NCI-H2171 treated with DMSO at 0.1 percent for 48 hours (cell line): ENCODE results near the gene OTOP2.
"Not testable (repeated sequence)": the region's sequence is repeated elsewhere in the genome, so short reads cannot be mapped to it uniquely, and the experiment has no call there.

ENCODE experiments used
- DNase-seq: peaks from one replicate; lab custom pipeline; 2025; lab: John Stamatoyannopoulos, UW

OTOP2 gene

DNA sequence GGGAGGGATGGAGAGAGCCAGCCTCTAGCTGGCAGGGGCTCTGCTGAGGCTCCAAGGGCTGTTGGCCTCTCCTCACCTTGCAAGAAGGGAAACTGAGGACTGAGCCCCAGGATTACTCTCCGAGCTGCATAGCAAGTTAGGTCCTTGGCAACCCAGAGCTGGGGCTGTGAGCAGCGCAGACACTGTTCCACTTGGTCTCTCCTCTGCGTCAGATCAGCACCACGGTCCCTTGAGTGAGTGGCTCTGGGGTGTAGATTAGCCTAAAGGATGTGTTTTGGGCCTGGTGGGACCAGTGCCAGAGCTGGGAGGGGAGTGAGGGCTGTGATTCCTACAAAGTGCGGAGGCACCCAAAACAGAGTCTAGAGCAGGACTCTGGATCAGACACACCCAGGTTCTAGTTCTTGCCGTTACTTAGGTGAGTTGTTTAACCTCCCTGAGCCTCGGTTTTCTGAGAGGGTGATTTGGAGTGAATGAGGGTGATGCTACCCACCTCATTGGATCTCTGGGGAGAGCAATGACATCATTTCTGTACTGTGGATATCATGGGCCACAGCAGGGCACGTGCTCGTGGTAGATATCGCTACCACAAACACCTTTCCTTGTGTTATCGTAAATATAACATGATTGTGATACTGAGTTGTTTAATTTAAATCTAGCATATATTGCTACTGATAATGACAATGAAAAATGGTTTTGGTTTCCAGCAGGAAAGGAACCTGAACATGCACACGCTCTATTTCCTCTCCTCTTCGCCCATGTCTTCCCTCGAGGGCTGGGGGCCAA is 22.5 kb upstream of the OTOP2 start:
- no peak for DNase-seq

DNA sequence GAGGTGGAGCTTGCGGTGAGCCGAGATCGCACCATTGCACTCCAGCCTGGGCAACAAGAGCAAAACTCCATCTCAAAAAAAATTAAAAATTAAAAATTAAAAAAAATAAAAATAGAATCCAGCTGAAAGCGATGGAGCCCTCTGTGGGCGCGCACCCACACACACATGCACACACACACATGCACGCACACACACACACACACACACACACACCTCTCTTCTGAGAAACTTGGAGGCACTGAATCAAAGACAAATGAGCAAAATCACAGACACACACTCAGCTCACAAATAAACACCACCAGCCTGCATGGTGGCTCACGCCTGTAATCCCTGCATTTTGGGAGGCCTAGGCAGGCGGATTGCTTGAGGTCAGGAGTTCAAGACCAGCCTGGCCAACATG is 21.0 kb upstream of the OTOP2 start:
- no peak for DNase-seq

DNA sequence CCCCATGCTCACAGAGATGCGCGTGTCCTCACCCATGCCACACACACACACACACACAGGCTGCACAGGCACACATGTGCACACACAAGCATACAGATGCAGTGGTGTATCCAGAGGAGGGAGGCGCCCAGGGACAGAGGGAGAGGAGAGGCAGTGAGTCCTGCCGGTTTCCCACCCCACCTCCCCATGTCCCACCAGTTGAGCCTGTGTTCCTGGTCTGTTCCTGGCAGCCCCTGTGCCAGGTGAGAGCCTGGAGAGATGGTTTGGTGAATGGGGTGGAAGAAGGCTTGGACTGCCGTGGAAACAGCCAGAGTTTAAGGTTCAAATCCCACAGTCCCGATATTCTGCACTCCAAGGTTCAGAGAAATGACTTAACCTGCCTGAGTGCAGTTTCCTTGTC is 20.4 kb upstream of the OTOP2 start:
- no peak for DNase-seq

DNA sequence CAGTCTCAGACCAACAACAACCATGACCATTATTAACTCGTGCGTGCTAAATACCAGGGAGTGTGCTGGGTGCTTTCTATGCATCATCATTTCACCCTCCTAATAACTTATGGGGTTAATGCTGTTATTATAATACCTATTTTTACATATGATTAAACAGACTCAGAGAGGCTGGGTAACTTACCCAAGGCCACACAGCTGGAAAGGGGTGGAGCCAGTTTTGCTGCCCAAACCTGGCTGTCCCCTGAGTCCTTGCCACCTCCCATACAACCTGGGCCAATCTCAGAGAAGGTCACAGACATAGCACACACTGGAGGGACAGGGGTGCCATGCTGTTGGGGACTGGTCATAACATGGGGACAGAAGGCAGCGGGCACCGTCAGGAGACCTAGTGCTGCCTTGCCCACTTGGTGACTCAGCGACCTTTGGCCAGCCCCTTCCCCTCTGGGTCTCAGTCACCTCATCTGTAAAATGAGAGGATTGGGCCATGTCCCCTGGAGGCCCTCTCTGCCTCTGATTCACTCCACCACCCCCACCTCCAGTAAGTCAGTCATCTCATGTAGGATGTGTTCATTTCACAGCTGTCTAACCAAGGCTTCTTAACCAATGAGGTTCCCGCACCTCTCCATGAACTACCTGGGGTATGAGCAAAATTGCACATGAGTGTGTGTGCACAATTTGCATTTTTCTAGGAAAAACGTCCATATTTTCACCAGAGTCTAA is 19.2 kb upstream of the OTOP2 start:
- no peak for DNase-seq

DNA sequence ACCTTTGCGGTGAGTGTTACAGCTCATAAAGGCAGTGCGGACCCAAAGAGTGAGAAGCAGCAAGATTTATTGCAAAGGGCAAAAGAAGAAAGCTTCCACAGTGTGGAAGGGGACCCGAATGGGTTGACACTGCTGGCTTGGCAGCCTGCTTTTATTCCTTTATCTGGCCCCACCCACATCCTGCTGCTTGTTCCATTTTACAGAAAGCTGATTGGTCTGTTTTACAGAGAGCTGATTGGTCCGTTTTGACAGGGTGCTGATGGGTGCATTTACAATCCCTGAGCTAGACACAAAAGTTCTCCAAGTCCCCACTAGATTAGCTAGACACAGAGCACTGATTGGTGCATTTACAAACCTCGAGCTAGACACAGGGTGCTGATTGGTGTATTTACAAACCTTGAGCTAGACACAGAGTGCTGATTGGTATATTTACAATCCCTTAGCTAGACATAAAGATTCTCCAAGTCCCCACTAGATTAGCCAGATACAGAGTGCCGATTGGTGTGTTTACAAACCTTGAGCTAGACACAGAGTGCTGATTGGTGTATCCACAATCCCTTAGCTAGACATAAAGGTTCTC is 17.8 kb upstream of the OTOP2 start:
- not testable (repeated sequence) for DNase-seq

DNA sequence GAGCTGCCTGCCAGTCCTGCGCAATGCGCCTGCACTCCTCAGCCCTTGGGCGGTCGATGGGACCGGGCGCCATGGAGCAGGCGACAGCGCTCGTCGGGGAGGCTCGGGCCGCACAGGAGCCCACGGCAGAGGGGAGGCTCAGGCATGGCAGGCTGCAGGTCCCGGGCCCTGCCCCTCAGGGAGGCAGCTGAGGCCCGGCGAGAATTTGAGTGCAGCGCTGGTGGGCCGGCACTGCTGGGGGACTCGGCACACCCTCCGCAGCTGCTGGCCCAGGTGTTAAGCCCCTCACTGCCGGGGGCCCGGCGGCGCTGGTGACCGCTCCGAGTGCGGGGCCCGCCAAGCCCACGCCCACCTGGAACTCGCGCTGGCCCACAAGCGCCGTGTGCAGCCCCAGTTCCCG is 17.1 kb upstream of the OTOP2 start:
- DNase-seq, result no peak

DNA sequence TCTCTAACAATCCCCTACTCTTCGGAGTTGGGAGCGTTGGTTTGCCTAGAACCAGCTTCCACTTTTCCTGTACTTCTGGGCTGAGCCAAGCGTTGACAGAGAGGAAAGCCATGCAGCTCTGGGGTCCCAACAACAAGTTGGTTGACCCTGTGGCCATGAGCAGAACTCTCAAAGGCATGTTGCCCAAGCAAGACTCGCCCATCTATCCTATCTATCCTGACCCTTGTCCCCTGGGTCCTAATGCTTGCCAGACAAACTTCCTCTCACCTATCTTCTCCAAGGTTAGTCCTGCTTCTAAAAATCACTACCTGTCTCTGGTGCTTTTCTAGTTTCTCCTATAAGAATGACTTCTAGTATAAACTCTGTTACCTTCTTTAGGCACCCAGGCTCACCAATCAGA is 15.0 kb upstream of the OTOP2 start:
- DNase-seq, result not testable (repeated sequence)

DNA sequence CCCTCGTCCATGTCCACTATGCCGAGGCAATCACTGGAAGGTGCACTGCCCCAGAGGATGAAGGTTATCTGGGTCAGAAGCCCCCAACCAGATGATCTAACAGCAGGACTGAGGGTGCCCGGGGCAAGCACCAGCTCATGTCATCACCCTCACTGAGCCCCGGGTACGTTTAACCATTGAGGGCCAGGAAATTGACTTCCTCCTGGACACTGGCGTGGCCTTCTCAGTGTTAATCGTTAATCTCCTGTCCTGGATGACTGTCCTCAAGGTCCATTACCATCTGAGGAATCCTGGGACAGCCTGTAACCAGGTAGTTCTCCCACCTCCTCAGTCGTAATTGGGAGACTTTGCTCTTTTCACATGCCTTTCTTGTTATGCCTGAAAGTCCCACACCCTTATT is 12.7 kb upstream of the OTOP2 start:
- DNase-seq, result not testable (repeated sequence)

DNA sequence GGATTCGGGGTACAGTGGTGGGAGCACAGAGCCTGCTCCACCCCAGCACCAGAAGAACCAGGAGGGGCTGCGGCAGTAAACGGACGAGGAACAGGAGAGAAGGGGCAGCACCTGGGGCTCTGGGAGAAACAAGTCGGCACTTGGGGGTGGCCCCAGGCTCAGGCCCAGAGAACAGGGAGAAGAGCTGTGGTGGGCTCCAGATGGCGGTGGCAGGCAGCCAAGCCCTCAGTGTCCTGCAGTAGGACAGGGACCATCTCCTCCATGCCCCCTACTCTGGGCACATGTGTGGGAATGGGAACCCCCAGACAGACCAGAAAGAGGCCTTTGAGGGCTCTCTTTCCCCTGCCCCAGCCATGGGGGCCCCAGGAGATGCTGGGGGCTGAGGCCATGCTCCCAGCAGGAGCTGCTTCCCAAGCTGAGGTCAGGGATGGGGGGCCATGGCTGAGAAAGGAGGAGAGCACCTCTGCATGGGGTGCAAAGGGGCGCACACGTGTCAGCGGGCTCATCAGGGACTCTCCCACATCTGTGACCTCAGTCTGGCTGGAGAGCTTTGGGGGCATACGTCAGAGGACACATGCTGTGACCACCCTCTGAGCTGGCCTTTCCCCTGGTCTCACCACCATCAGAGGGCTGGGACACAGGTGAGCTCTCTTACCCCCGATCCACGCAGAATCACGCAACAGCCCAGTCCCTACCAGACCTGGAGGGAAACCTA is 7.8 kb upstream of the OTOP2 start:
- no peak for DNase-seq

DNA sequence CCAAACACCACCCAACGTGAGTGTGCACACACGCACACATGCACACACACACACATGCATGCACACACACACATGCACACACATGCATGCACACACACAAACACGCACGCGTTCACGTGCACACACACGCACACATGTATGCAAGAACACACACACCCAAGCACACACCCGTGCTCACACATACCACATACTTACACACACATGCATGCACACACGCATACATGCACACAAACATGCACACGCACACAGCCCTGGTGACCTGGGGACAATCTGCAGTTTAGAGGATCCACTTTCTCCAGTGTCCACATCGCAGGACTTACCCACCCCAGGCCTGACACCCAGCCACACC is 7.2 kb upstream of the OTOP2 start:
- no peak for DNase-seq

DNA sequence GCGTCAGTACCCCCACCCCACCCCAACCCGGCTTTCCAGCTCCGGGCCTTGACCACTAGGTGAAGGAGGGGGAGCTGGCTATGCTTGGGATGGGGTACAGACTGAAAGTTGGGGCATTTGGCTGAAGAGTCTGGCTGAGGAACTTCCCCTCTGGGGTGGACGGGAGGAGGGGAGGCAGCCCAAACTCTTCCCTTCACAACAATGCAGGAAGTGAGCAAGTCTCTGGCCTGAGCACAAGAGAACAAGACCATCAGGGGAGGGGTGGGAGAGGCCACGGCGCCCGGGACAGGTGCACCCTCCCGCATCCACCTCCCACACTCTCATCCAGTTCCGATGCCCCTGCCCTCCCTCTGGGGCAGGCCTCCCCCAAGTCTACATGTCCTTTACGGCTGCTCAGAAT is 6.6 kb upstream of the OTOP2 start:
- no peak for DNase-seq

DNA sequence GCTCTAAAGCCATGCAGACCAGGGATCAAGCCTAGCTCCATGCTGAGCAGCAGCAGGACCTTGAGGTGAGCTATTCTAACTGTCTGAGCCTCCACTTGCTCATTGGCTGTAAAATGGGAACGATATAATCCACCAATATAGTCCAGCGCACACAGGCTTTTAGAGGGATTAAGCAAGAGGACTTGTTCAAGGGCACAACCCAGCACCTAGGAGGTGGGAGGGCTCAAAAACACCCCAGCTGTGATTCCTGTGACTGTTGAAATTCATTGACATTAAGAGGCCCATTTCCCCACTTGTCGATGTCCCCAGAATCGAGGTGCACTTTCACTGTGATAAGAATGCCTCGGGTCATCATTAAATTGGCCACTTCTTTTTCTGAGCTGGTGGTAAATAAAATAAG is 5.2 kb upstream of the OTOP2 start:
- DNase-seq, result no peak

DNA sequence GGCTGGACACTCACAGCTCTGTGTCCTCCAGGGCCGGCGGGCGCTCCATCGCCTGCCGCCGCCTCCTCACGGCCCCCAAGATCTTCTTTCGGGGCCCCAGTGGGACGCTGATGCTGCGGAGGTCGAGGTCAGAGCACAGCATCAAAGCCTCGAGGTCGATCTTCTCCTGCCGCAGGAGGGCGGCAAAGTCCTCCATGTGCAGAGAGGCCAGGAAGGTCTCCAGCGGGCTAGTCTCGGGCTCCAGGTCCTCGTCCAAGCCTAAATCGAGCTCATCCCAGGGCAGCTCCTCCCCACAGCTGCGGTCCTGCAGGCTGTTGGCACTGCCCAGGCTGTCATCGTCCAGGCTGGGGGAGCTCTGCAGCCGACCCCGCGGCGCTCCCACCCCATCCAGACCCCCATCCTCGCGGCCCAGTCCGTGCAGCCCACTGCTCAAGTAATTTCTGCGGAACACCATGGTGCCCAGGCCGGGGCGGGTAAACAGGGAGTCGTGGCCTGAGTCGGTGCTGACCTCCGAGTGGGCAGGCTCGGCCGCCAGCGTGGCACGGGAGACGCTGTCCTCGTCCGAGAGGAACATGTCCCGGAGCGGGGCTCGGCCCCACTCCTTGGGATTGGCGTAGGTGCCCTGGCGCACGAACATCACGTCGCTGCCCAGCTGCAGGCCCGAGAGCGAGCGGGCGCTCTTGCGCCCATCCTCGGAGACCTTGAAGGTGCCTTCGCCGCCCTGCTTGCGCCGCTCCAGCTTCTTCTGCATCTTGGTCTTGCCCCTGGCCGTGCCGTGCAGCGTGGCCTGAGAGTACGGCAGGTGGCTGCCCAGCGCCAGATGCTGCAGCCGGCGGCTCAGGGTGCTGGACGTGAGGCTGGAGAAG is 4.4 kb upstream of the OTOP2 start:
- DNase-seq, result no peak

DNA sequence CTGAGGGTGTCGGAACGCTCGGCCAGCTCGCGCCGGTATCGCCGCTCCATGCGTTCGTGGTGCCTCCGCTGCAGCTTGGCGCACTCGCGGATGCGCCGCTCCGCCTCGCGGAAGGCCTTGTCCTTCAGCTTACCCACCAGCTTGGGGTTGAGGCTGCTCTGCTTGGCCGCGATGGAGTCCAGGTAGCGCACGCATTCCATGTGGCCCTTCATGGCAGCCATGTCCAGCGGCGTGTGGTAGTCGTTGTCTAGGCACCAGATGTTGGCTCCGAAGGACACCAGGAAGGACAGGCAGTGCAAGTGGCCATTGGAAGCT is 3.8 kb upstream of the OTOP2 start:
- no peak for DNase-seq

DNA sequence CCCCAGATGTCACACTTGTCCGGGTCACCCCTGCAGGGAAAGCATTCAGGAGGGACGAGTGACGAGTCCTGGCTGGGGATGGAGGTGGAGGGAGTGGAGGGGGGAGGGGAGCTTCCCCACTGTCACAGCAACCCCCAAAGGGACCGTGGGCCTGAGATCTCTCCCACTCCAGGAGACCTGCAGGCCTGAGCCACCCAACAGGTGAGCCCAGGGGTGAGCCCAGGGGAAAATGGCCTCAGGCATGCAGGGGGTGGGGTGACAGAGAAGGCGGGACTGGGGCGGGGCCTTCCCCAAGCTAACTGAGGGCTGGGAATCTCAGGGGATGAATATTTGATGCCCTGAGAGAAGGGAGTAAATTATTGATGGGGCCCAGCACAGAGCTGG is 3.4 kb upstream of the OTOP2 start:
- peak; percentile 78 for DNase-seq

DNA sequence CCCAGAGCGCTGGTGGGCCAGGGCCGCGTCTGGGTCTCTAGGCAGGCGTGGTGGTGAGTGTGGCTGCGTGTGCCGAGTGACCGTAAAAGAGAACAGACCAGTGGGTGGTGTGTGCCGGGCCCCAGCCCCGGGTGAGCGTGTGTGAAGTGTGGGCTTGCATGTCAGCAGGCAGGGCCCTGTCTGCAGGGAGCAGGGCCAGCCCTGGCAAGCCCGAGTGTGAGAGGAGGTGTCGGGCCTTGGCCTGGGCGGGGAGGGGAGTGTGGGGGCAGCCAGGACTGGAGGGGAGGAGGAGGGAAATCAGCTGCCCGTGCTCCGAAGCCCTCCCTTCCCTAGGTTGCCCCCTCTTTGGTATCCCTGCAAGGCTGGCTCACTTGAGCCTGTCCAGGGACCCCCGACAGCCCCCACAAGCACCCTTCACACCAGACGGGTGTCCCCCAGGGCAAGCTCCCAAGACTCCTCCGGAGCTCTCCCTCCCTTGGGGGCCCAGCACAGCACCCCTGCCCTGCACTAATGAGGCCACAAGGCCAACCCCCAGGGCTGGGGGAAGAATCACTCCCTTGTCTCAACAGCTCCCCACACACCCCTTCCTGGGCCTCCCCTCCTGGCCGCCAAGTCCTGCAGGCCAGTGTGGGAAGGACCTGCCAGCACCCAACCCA is 2.9 kb upstream of the OTOP2 start:
- DNase-seq, result peak; percentile 78

DNA sequence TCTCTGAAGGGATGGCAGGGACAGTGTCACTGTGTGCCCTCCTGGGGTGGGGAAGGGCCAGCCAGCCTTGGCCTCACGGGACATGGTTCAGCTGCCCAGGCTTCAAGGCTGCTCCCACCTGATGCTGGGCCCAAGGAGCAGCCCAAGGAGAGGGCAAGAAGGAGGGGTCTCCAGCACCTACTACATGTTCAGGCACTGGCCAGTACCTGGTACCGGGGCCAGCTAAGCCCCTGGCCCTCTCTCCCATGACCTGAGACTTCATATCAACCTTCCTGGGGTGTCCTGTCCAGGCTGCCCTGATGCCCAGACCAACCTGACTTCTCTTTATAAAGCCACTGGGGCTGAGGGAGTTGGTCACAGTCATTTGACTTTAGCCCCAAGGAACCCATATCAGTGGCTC is 2.3 kb upstream of the OTOP2 start:
- no peak for DNase-seq

DNA sequence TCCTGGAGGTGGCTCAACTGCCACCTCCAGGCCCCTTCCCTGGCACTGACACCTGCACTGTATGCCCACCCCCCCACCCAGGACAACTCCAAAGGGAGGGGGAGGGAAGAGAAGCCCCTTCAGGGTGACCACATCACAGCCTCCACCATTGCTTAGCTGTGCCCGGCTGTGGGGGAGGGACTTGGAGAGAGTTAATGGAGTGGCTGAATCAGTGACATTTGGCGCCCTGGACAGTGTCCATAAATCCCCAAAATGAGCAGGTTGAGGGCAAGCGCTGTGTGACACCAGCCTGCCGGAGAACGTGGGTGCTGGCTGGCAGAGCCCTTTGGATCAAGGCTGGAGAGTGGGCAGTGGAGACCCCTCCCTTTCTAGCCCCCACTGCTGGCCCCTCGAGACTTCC is 1.9 kb upstream of the OTOP2 start:
- no peak for DNase-seq

DNA sequence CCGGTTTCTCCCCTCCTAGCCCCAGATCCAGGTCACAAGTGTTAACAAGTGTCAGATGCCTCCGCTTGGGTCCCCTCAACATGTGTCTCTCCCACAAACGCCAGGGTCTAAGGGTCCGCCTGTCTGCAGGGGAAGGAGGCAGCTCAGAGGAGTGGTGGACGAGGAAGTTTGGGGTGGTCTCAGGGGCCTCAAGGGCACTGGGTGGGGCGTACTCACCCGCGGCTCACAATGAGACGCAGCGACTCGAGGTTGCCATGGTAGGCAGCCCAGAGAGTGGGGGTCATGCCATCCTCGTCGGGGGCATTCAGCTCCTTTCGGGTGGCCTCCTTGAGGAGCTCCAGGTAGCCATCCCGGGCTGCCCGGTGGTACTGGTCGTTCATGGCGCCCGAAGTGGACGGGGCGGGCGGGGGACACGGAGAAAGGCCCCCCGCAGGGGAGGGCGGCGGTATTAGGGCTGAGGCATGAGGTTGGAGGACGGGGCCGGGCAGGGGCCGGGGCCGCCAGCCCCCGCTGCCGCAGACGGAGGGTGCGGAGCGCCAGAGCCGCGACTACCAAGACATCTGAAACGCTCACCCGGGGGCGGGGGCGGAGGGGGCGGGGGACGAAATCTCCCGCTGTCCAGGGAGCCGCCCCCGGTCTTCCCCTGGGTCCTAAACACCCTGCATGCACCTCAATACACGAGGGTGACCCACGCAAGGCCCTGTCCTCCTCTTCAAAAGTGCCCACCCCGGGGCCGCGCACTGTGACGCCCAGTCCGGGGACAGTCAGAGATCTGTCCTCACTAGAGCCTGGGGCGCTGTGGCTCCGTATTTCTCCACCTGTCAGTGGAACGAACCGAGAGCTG is 1.2 kb upstream of the OTOP2 start, which contains the start of gene USH1G:
USH1G (minus strand) TSS at position 562 of the 844 bp plus-strand sequence; CDS start at position 380, 182 bp downstream.
- peak; percentile 38 for DNase-seq

DNA sequence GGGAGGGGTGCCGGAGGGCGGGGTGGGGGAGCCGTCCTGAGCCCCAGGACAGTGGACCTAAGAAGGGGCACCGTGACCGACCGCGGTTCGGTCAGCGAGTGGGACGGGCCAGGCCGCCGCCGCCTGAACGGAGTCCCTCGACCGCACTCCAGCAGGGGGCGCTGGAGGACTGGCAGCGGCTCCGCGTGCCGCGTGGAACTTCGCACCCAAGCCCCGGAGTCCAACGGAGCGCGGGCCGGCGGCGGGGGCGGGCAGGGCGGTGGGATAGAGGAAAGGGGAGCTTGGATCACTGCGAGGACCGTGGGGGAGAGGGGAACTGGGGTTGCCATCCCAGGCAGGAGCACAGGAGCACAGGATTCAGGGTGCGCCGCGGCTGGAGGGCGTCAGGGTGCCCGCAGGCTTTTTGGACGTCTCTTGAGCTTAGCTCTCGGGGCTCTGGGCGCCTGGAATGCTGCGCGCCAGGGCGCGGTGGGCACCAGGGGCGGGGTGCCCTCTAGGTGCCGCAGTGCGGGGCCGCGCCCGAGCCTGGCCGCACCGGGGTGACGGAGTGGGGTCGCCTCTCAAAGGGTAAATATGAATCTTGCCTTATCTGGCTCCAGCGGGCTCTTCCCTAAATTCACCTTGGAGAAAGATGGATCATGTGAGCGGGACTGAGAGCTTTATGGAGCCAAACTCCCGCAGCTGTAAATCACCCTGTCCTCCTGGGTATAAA is 379 bp upstream of the OTOP2 start:
- DNase-seq, result peak; percentile 28
